Endodermal cell (in vitro differentiated cells): ENCODE data around the gene BTBD6. TPM values are rescaled to one million over a fixed set of nuclear protein-coding genes. Genes with fewer than 3 reads are reported as not detected.

Experiments used
- DNase-seq: peaks from one replicate; pipeline ENCODE4 v3.0.0-alpha.2; 2017
- H3K27ac ChIP-seq: 2 replicates; pipeline ENCODE4 v1.5.1; 2013; ENCODE audit warnings: mild to moderate bottlenecking, low read depth, low read length, moderate library complexity
- H3K27me3 ChIP-seq: 2 replicates; pipeline ENCODE4 v1.6.1; 2013; ENCODE audit warnings: mild to moderate bottlenecking, low read length, moderate library complexity; ENCODE audit not compliant: insufficient read depth, control insufficient read depth, poor library complexity, severe bottlenecking
- H3K36me3 ChIP-seq: 2 replicates; pipeline ENCODE4 v1.7.0; 2013; ENCODE audit warnings: mild to moderate bottlenecking, low read length, moderate library complexity; ENCODE audit not compliant: control insufficient read depth, insufficient read depth
- H3K4me1 ChIP-seq: one replicate; pipeline ENCODE4 v1.7.0; 2013; ENCODE audit warnings: low read length; ENCODE audit not compliant: control insufficient read depth, insufficient read depth
- H3K4me3 ChIP-seq: 2 replicates; pipeline ENCODE4 v1.5.1; 2013; ENCODE audit warnings: mild to moderate bottlenecking, low read length, moderate library complexity
- H3K9ac ChIP-seq: 2 replicates; pipeline ENCODE4 v1.6.1; 2013; ENCODE audit warnings: mild to moderate bottlenecking, low read length, moderate library complexity; ENCODE audit not compliant: poor library complexity, severe bottlenecking; ENCODE audit errors: extremely low read depth
- H3K9me3 ChIP-seq: 2 replicates; pipeline ENCODE4 v1.6.1; 2013; ENCODE audit warnings: mild to moderate bottlenecking, low read length, moderate library complexity; ENCODE audit not compliant: control insufficient read depth
- H3K27ac Mint-ChIP-seq: 2 replicates; pipeline ENCODE4 v1.8.0; 2020; ENCODE audit warnings: mixed read lengths
- H3K27me3 Mint-ChIP-seq: 2 replicates; pipeline ENCODE4 v1.8.0; 2021; ENCODE audit warnings: mild to moderate bottlenecking, mixed read lengths; ENCODE audit not compliant: insufficient read depth
- H3K36me3 Mint-ChIP-seq: 2 replicates; pipeline ENCODE4 v1.8.0; 2020; ENCODE audit warnings: low read depth, mixed read lengths
- H3K4me1 Mint-ChIP-seq: 2 replicates; pipeline ENCODE4 v1.8.0; 2020; ENCODE audit warnings: mixed read lengths
- H3K4me3 Mint-ChIP-seq: 2 replicates; pipeline ENCODE4 v1.8.0; 2020; ENCODE audit warnings: mild to moderate bottlenecking, moderate library complexity, mixed read lengths
- H3K9me3 Mint-ChIP-seq: 2 replicates; pipeline ENCODE4 v1.8.0; 2020; ENCODE audit warnings: mild to moderate bottlenecking, mixed read lengths
- CTCF ChIP-seq: fragments of 200-600 bp; sonication (generic); conservative IDR thresholded peaks from 2 replicates; pipeline ENCODE4 v1.5.0; 2021; ENCODE audit warnings: antibody characterized with exemption, mild to moderate bottlenecking
- WGBS, 2 experiments: methylation state at CpG; one replicate each; pipeline versions ENCODE4 v1.1.5 to v1.1.7; 2013; ENCODE audit warnings: missing lambda C conversion rate in 2 of 2, mixed read lengths in 1 of 2; ENCODE audit not compliant: insufficient coverage in 1 of 2, insufficient read length in 1 of 2; 5-methylcytosine and 5-hydroxymethylcytosine counted together
- total RNA-seq, 2 donors: library from RNA; stranded (reverse); fragmentation: NEBNext Ultra II Directional in 1 of 2; extraction: Animal tissue kit (Norgen Biotek cat#: 25700) in 1 of 2; gene quantifications; 2 replicates in 1 of 2; 3 replicates in 1 of 2; pipeline ENCODE4 v1.2.1, GENCODE V29; 2021

BTBD6 gene
- total RNA-seq, 2 donors from 2014 or later = 21.8 to 26.9 TPM

- TF ChIP-seq CTCF = no peak
- peaks cover 9% of the 10 kb centered on the region for H3K36me3 Mint-ChIP-seq
- peaks cover 2% of the 10 kb centered on the region for H3K9me3 Mint-ChIP-seq
- no peak for DNase-seq
- peak overlapping the region; percentile 73 for H3K4me3 Mint-ChIP-seq
- H3K27me3 Mint-ChIP-seq = peaks cover 15% of the 10 kb centered on the region
- Histone ChIP-seq H3K27ac (peak overlapping the region; percentile 38), H3K4me3 (peak overlapping the region; percentile 94), H3K4me1 (no peaks in the 10 kb centered on the region), H3K36me3 (no peaks in the 10 kb centered on the region), H3K9me3 (no peaks in the 10 kb centered on the region), H3K9ac (peak overlapping the region; percentile 67), H3K27me3 (no peaks in the 10 kb centered on the region)
- H3K27ac Mint-ChIP-seq = peak overlapping the region; percentile 58
- peaks cover 6% of the 10 kb centered on the region for H3K4me1 Mint-ChIP-seq
- WGBS, 2 experiments = 12 to 32% methylated on average over 19 to 54 of the region's 54 CpGs
Measured at GRCh38 chr14:105299654-105300541, 51.6 kb downstream of the BTBD6 start.

Other genes starting within 250 kb of the BTBD6 start
- gene CDCA4, start 227.4 kb upstream of the BTBD6 start, total RNA-seq = 10 to 100 TPM; 46.6 to 65.1 TPM
- gene GPR132, start 183.1 kb upstream of the BTBD6 start, total RNA-seq = 1 to 10 TPM in 1 of 2 donors, under 1 TPM in 1; 0.27 to 3.3 TPM
- 1 to 10 TPM; 6.4 TPM for gene JAG2, start 79.8 kb upstream of the BTBD6 start, total RNA-seq
- gene NUDT14, start 67.2 kb upstream of the BTBD6 start, total RNA-seq = 10 to 100 TPM; 43.4 to 59.5 TPM
- gene BRF1, start 52.5 kb downstream of the BTBD6 start, total RNA-seq = 10 to 100 TPM; 37.0 to 44.5 TPM
- gene PACS2, start 66.2 kb downstream of the BTBD6 start, total RNA-seq = 100 to 1,000 TPM; 117 to 121 TPM
- gene TEX22, start 150.0 kb downstream of the BTBD6 start, total RNA-seq = 1 to 10 TPM; 1.9 to 3.5 TPM
- 100 to 1,000 TPM; 245 to 246 TPM for gene MTA1, start 171.3 kb downstream of the BTBD6 start, total RNA-seq
- 1 to 10 TPM; 3.9 to 5.3 TPM for gene CRIP2, start 226.3 kb downstream of the BTBD6 start, total RNA-seq
- 10 to 100 TPM in 1 of 2 donors, 1 to 10 TPM in 1; 7.0 to 47.1 TPM for gene CRIP1, start 238.4 kb downstream of the BTBD6 start, total RNA-seq
- gene TEDC1, start 242.7 kb downstream of the BTBD6 start, total RNA-seq = 10 to 100 TPM in 1 of 2 donors, 1 to 10 TPM in 1; 9.1 to 23.8 TPM